Hematopoietic multipotent progenitor cell treated with erythropoietin and hydrocortisone succinate and interleukin-3 and kit ligand, for 6 days (in vitro differentiated cells): Measurements from ENCODE around the gene WNT3A.
A peak's percentile ranks its signal among the peaks of the same experiment; 100 is the strongest.

Experiments used
- DNase-seq: peaks from one replicate; pipeline ENCODE4 v3.0.0-alpha.2; 2015

Gene WNT3A

DNA sequence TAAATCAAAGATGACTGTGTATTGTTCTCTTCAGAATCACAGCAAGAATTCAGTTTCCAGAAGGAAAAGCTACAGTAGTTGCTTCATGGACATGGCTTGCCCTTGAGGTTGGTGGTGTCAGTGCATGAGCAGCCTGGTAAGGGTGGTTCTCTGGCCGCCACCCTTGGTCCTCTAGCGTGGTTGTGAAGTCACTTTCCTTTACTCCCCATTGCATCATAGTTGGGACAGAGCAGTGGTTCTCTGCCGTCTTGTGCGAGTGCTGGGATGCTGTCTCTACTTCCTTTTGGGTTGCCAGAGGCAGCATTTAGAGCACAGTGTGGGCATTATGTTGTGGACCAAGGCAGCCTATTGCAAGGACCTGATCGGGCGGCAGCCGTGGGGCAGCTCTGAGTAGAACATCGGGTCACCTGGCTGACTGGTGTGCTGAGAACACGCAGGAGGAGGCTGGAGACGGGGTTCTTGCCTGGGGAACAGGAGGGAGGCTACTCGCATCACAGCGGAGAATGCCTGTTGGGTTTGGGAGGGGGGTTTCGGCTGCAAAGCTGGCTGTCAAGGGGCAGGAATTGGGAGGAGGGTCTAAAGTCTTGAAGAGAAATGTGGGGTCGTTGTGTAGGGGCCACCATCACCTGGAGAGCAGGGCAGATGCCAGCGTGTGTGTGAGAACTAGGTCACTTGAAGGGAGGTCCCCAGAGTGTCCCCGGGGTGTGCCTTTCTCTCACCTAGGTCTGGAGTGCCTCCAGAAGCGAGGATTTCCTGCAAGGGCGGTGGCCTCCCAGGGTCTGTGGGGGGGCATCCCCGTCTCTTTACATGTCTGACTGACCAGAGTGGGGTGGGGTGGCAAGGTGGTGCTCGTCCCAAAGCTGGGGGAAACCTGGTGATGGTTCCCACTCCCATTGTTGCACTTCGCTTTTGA lies 82.0 kb downstream of the WNT3A start:
- DNase-seq, result peak; percentile 65

- peak; percentile 59 for DNase-seq
Observed at GRCh38 chr1:228089519-228090380, 83.0 kb downstream of the WNT3A start.

- DNase-seq, result no peak
Observed at GRCh38 chr1:228090613-228091081, 83.8 kb downstream of the WNT3A start.

- DNase-seq, result no peak
Observed at GRCh38 chr1:228091084-228091483, 84.3 kb downstream of the WNT3A start.

DNA sequence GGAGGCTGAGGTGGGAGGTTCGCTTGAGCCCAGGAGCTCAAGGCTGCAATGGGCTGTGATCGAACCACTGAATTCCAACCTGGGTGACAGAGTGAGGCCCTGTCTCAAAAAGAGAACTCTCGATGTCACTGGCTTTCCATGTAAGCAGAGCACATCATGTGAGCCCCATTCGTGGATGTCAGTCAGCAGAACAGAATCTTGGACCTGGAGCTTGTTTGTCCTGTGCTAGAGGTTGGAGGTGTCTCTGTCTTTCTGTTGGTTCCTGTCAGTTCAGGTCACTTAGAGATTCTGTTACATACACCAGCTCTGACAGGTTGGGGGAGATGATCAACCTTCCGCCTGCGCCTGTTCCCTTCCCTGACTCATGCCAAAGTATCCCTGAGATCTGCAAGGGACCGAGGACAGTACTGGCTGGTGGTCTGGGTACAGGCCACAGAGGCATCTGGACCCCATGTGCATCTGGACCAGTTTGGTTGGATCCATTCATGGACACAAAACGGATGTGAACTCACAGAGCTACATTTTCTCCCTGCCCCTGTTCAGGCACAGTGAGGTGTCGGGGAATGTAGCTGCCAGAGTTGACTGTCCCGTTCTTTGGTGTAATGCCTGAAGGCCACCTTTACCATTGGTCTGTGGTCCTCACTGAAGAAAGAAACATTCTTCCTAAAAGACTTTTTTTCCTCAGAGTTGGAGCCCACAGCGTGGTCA lies 85.7 kb downstream of the WNT3A start:
- DNase-seq, result no peak

DNA sequence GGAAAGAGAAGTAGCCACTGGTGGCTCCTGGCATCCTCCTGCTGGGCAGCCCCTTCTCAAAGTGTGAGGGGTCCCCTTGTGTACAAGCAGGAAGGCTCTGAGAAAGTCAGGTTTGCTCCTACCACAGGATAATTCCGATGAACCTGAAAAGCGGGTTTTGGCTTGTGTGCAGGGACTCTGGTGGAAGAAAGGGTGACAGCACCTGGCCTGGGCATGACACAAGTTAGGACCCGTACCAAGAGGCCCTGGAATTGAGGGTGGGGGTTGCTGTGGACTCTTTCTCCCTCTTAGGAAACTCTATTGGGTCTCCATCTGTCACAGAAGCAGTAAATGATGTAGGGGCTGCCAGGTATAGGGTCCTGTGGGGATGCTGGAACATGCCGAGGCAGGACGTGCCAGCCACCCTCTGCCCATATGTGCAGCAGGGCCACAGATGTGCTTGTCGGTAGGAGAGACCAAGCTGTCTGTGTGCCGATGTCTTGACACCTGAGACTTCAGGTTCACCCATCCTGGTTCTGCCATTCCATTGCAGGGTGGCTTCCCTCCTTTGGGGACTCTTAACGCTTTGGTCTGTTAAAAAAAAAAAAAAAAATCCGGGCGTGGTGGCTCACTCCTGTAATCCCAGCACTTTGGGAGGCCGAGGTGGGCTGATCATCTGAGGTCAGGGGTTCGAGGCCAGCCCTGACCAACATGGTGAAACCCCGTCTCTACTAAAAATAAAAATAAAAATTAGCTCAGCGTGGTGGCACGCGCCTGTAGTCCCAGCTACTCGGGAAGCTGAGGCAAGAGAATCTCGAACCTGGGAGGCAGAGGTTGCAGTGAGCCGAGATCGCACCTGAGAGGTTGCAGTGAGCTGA lies 86.5 kb downstream of the WNT3A start:
- no peak for DNase-seq

DNA sequence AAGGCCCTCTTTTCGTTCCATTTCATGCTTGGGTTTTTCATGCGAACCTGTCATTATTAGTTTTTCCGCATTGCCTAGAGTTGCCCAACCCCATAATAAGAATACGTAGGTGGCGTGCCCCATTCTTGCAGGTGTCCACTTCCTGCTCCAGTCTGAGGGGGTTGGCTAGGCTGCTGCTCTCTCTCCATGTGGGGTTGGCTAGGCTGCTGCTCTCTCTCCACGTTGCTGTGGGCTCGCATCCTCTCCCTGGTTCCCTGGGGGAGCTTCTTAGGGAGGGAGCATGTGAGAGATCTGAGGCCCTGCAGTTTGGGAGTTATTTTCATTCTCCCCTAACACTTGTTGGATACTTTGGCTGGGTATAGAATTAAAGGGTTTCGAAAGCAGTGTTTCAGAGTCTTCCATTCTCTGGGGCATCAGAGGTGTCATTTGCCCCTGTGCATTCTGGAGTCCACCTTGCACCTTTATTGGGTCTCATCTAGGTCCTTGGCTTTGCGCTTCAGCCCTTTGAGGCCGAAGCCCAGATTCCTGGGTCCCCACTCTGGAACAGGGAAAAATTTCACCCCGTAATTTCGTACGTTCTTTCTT lies 87.7 kb downstream of the WNT3A start:
- DNase-seq, result no peak

- DNase-seq, result no peak
Observed at GRCh38 chr1:228095161-228095560, 88.4 kb downstream of the WNT3A start.

GRCh38 chr1:228095938-228096337 lies 89.1 kb downstream of the WNT3A start:
- DNase-seq, result no peak

DNA sequence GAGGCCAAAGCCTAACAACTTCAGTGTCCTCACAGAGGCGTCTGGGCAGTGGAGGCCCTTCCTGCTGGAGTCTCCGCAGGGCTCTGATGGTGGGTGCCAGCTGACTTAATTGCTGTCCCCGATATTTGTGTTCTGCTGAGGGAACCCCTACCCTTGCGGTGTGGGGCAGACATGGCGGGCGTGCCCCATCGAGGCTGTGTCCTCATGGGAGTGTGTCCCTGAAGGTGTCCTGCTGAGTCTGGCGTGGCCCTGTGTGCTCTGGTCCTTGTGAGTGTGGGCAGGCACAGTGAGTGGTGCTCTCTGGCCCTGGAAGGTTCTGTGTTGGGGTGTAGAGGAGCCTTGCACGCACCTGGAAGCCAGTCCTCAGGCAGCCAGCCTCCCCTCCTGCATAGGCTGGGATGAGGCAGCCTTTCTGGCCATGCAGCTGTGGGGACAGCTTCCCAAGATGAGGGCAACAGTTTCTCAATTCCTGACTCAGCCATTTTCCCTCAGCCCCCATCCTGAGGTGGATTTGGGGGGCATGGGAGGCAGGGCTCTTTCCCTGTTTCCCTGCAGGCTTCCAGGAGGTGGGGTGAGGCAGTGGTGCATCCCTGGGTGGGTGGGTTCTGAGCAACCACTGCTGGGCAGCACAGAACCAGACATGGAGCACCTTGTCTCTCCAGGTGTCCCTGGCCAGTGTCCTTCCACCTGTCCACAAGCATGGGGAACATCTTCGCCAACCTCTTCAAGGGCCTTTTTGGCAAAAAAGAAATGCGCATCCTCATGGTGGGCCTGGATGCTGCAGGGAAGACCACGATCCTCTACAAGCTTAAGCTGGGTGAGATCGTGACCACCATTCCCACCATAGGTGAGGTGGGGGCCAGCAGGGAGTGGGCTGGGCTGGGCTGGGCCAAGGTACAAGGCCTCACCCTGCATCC lies 89.9 kb downstream of the WNT3A start:
- DNase-seq, result no peak

DNA sequence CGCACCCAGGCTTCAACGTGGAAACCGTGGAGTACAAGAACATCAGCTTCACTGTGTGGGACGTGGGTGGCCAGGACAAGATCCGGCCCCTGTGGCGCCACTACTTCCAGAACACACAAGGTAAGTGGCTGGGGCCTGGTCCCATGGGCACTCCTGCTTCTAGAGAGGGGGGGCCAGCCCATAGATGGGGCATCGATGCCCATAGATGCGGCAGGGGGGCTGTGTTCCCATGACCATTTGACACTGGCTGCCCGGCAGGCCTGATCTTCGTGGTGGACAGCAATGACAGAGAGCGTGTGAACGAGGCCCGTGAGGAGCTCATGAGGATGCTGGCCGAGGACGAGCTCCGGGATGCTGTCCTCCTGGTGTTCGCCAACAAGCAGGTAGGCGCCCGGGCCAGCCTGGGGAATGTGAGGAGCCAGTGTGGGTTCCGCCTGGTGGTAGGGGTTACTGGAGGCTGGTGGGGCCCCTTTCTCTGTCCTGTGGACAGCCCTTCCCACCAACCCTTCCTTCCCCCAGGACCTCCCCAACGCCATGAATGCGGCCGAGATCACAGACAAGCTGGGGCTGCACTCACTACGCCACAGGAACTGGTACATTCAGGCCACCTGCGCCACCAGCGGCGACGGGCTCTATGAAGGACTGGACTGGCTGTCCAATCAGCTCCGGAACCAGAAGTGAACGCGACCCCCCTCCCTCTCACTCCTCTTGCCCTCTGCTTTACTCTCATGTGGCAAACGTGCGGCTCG lies 90.7 kb downstream of the WNT3A start:
- DNase-seq, result no peak

DNA sequence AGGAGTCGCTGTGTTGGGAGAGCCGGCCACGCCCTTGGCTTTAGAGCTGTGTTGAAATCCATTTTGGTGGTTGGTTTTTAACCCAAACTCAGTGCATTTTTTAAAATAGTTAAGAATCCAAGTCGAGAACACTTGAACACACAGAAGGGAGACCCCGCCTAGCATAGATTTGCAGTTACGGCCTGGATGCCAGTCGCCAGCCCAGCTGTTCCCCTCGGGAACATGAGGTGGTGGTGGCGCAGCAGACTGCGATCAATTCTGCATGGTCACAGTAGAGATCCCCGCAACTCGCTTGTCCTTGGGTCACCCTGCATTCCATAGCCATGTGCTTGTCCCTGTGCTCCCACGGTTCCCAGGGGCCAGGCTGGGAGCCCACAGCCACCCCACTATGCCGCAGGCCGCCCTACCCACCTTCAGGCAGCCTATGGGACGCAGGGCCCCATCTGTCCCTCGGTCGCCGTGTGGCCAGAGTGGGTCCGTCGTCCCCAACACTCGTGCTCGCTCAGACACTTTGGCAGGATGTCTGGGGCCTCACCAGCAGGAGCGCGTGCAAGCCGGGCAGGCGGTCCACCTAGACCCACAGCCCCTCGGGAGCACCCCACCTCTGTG lies 91.6 kb downstream of the WNT3A start:
- no peak for DNase-seq

GRCh38 chr1:228099331-228099732 lies 92.5 kb downstream of the WNT3A start:
- DNase-seq, result no peak

- DNase-seq, result no peak
Observed at GRCh38 chr1:228100822-228101613, 94.2 kb downstream of the WNT3A start.

DNA sequence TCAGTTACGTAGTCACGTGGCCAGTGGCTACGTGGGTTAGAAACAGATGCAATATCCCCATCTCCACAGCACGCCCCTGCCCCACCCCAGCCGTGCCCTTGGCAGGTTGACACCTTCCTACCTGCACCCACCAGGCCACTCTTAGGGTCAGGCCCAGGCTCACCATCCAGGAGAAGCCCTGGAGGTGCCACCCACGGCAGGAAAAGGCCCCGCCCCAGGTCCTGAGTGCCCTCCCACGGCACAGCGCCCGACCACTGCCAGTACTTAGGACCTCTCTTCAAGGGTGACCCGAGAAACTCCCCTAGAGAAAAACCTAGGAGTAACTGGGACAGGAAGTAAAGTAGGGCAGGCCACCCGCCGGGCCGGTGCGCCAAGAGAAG lies 94.8 kb downstream of the WNT3A start:
- DNase-seq, result no peak

DNA sequence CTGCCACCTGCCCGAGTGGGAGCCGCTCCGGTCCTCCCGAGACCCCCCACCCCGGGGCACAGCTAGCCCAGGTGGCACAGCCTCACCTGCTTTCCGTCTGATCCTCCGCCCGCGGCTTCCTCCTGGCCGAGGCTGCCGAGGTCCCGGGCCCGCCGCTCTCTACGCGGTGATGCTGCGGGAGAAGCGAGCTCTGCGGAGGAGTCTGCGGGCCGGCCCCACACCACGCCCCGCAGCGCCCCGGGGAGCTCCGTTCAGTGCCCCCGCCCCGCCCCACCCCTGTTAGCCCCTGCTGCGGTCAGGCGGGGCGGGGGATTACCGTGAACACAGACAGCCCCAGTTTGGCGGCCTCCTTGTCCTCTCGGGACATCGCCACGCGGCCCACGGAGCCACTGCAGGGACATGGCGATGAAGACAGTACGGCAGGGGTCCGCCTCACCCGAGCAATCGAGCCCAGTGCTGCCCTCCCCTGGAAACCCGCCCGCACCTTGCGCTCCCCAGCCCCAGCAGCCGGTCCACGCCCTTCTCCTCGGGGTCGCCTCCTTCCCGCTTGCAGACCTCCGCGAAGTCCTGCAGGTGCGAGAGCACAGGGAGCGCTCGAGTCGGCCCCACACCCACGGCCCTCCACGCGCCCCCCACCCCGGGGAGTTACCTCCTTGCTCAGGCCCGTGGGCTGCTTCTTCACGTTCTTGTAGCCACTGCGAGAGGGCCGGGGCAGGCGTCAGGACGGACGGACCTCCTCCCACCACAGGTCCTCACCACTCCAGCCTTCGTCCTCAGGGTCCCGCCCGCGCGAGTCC lies 95.4 kb downstream of the WNT3A start:
- peak; percentile 78 for DNase-seq

- DNase-seq, result peak; percentile 96
Observed at GRCh38 chr1:228102791-228103620, 96.2 kb downstream of the WNT3A start, which contains the start of gene C1orf35. Gene C1orf35 (minus strand): TSS chr1:228103325. CDS start chr1:228103227, 98 bp downstream.
